WTC11 (cell line): ENCODE data around the gene GSTO2. TPM values are rescaled to one million over a fixed set of nuclear protein-coding genes. Genes with fewer than 3 reads are reported as not detected.

Source experiments
- ATAC-seq: fragments of 200-7000 bp; cut with Tn5 transposase; 2 replicates; pipeline ENCODE4 v1.10.0; 2021; ENCODE audit warnings: mild to moderate bottlenecking, moderate library complexity
- CTCF ChIA-PET: fragments of 300-600 bp; sonication (Branson Sonifier 250); formaldehyde crosslinking; loops from one replicate; lab custom pipeline; 2021; ENCODE audit warnings: antibody characterized with exemption; lab: Charles Lee
- POLR2A ChIA-PET: fragments of 350-600 bp; sonication (Branson Sonifier 250); formaldehyde crosslinking; loops from one replicate; lab custom pipeline; 2021; ENCODE audit warnings: antibody characterized with exemption; lab: Charles Lee
- DNase-seq: peaks from one replicate; pipeline ENCODE4 v3.0.0; 2021; ENCODE audit warnings: low spot score
- H3K27ac Mint-ChIP-seq: 2 replicates; pipeline ENCODE4 v1.8.0; 2021; ENCODE audit warnings: mixed read lengths
- H3K27me3 Mint-ChIP-seq: 2 replicates; pipeline ENCODE4 v1.8.0; 2021; ENCODE audit warnings: low read depth, mild to moderate bottlenecking, moderate library complexity, mixed read lengths
- H3K36me3 Mint-ChIP-seq: 2 replicates; pipeline ENCODE4 v1.8.0; 2021; ENCODE audit warnings: mixed read lengths
- H3K4me1 Mint-ChIP-seq: 2 replicates; pipeline ENCODE4 v1.8.0; 2022; ENCODE audit warnings: mixed read lengths
- H3K4me3 Mint-ChIP-seq: 2 replicates; pipeline ENCODE4 v1.8.0; 2021; ENCODE audit warnings: mild to moderate bottlenecking, moderate library complexity, mixed read lengths
- H3K9me3 Mint-ChIP-seq: 2 replicates; pipeline ENCODE4 v1.8.0; 2021; ENCODE audit warnings: mixed read lengths
- AFF4 ChIP-seq: sonication (generic); formaldehyde crosslinking; IDR thresholded peaks from 2 replicates; pipeline ENCODE4 v1.8.1; 2023; ENCODE audit warnings: mild to moderate bottlenecking, missing genetic modification reagents, borderline replicate concordance
- CBFB ChIP-seq: sonication (generic); formaldehyde crosslinking; IDR thresholded peaks from 2 replicates; pipeline ENCODE4 v1.8.1; 2022; ENCODE audit warnings: mild to moderate bottlenecking, low read depth, missing genetic modification reagents
- ETV6 ChIP-seq: sonication (generic); formaldehyde crosslinking; IDR thresholded peaks from 2 replicates; pipeline ENCODE4 v1.8.1; 2022; ENCODE audit warnings: mild to moderate bottlenecking, missing genetic modification reagents
- FOXP1 ChIP-seq: sonication (generic); formaldehyde crosslinking; IDR thresholded peaks from 2 replicates; pipeline ENCODE4 v1.8.0; 2022; ENCODE audit warnings: missing genetic modification reagents, mild to moderate bottlenecking, moderate library complexity, borderline replicate concordance
- FOXP4 ChIP-seq: sonication (generic); formaldehyde crosslinking; IDR thresholded peaks from 2 replicates; pipeline ENCODE4 v1.8.0; 2022; ENCODE audit warnings: mild to moderate bottlenecking, missing genetic modification reagents
- GABPB1 ChIP-seq: sonication (generic); formaldehyde crosslinking; IDR thresholded peaks from 2 replicates; pipeline ENCODE4 v1.8.1; 2023; ENCODE audit warnings: mild to moderate bottlenecking, missing genetic modification reagents
- JUN ChIP-seq: sonication (generic); formaldehyde crosslinking; IDR thresholded peaks from 2 replicates; pipeline ENCODE4 v1.8.0; 2023; ENCODE audit warnings: mild to moderate bottlenecking, missing genetic modification reagents
- MLX ChIP-seq: sonication (generic); formaldehyde crosslinking; IDR thresholded peaks from 2 replicates; pipeline ENCODE4 v1.8.1; 2023; ENCODE audit warnings: mild to moderate bottlenecking, missing genetic modification reagents, moderate library complexity
- RELA ChIP-seq: sonication (generic); formaldehyde crosslinking; IDR thresholded peaks from 2 replicates; pipeline ENCODE4 v1.8.1; 2022; ENCODE audit warnings: missing genetic modification reagents, mild to moderate bottlenecking, borderline replicate concordance
- RORB ChIP-seq: fragments of 250-450 bp; sonication (Bioruptor Pico); IDR thresholded peaks from 2 replicates; pipeline ENCODE4 v1.9.0; 2021; ENCODE audit warnings: mild to moderate bottlenecking
- USF1 ChIP-seq: sonication (generic); formaldehyde crosslinking; IDR thresholded peaks from 2 replicates; pipeline ENCODE4 v1.8.0; 2022; ENCODE audit warnings: mild to moderate bottlenecking, missing genetic modification reagents
- USF2 ChIP-seq: sonication (generic); formaldehyde crosslinking; IDR thresholded peaks from 2 replicates; pipeline ENCODE4 v1.8.1; 2023; ENCODE audit warnings: mild to moderate bottlenecking, missing genetic modification reagents, moderate library complexity
- ZNF317 ChIP-seq: sonication (generic); formaldehyde crosslinking; IDR thresholded peaks from 2 replicates; pipeline ENCODE4 v1.8.1; 2023; ENCODE audit warnings: low read depth, mild to moderate bottlenecking, moderate library complexity, missing genetic modification reagents, borderline replicate concordance
- total RNA-seq: library from RNA; stranded (reverse); gene quantifications from 3 replicates; pipeline ENCODE4 v1.2.3, GENCODE V29; 2021
- TF ChIP-seq, protein P1 (sequence below): sonication (generic); formaldehyde crosslinking; IDR thresholded peaks from 2 replicates; pipeline ENCODE4 v1.8.0; 2022; ENCODE audit warnings: mild to moderate bottlenecking, missing genetic modification reagents
- TF ChIP-seq, protein P2 (sequence below): sonication (generic); formaldehyde crosslinking; IDR thresholded peaks from 2 replicates; pipeline ENCODE4 v1.8.0; 2022; ENCODE audit warnings: mild to moderate bottlenecking, missing genetic modification reagents
- TF ChIP-seq, protein P3 (sequence below): sonication (generic); formaldehyde crosslinking; IDR thresholded peaks from 2 replicates; pipeline ENCODE4 v1.8.1; 2022; ENCODE audit warnings: mild to moderate bottlenecking, missing genetic modification reagents, moderate library complexity, borderline replicate concordance
- TF ChIP-seq, protein P4 (sequence below): sonication (generic); formaldehyde crosslinking; conservative IDR thresholded peaks from 2 replicates; pipeline ENCODE4 v1.8.1; 2022; ENCODE audit warnings: mild to moderate bottlenecking, missing genetic modification reagents
- TF ChIP-seq, protein P5 (sequence below): fragments of 250-450 bp; sonication (Bioruptor Pico); IDR thresholded peaks from 2 replicates; pipeline ENCODE4 v1.9.0; 2021; ENCODE audit warnings: moderate library complexity, mild to moderate bottlenecking, inconsistent platforms, borderline replicate concordance

GSTO2 gene
- total RNA-seq, 1 experiment from 2014 or later, result 10.7 TPM

- no peak for TF ChIP-seq MLX (CRISPR knock-in tag)
- no peak for TF ChIP-seq GABPB1 (CRISPR knock-in tag)
- TF ChIP-seq, protein P1, sequence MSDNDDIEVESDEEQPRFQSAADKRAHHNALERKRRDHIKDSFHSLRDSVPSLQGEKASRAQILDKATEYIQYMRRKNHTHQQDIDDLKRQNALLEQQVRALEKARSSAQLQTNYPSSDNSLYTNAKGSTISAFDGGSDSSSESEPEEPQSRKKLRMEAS (CRISPR knock-in tag), result no peak
- TF ChIP-seq FOXP1 (CRISPR knock-in tag), result no peak
- TF ChIP-seq USF2 (CRISPR knock-in tag), result no peak
- TF ChIP-seq, protein P2, sequence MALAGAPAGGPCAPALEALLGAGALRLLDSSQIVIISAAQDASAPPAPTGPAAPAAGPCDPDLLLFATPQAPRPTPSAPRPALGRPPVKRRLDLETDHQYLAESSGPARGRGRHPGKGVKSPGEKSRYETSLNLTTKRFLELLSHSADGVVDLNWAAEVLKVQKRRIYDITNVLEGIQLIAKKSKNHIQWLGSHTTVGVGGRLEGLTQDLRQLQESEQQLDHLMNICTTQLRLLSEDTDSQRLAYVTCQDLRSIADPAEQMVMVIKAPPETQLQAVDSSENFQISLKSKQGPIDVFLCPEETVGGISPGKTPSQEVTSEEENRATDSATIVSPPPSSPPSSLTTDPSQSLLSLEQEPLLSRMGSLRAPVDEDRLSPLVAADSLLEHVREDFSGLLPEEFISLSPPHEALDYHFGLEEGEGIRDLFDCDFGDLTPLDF (CRISPR knock-in tag), result no peak
- no peak for TF ChIP-seq RELA (CRISPR knock-in tag)
- TF ChIP-seq FOXP4 (CRISPR knock-in tag), result no peak
- TF ChIP-seq USF1, result no peak
- no peak for TF ChIP-seq ZNF317 (CRISPR knock-in tag)
Observed at GRCh38 chr10:104223304-104223703, 45.7 kb upstream of the GSTO2 start (continued).

DNA sequence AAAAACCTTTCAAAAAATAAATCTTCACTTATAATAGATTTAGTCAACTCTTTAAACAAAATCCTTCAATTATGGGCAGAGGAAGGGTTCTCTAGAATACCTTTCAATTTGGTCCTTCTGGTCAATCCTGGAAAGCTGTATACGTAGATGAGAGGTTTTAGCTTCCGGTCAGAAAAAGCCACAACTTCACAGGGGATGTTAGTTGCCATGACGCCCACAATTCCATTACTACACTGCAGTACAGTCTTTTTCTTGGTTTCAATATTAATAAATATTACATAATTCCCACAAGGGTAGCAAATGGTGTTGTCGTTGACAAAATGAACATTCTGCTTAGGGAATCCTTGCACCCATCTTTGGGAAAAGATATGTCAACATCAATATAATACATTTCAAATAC is 38.5 kb upstream of the GSTO2 start:
- Mint-ChIP-seq H3K9me3 (peaks cover 19% of the 10 kb centered on the region), H3K27ac (no peak overlapping the region), H3K4me3 (peak overlapping the region; percentile 84; the same call in 1 of the 2 replicates), H3K27me3 (peaks cover 13% of the 10 kb centered on the region), H3K4me1 (peaks cover 8% of the 10 kb centered on the region; the same call in 1 of the 2 replicates), H3K36me3 (peaks cover 8% of the 10 kb centered on the region; the same call in 1 of the 2 replicates)
- CTCF ChIA-PET, result interaction anchor here (1.2 kb wide), 1 partner anchor 44 kb away, joined by 3 read pairs; no protein-coding TSS in a partner anchor
- DNase-seq (no peak), ATAC-seq (no peak)
- POLR2A ChIA-PET, result no interaction called here
- TF ChIP-seq USF2 (CRISPR knock-in tag) (no peak), CBFB (no peak), RORB (CRISPR knock-in tag) (no peak), JUN (CRISPR knock-in tag) (no peak), AFF4 (CRISPR knock-in tag) (no peak), ETV6 (CRISPR knock-in tag) (no peak)
- TF ChIP-seq, protein P3, sequence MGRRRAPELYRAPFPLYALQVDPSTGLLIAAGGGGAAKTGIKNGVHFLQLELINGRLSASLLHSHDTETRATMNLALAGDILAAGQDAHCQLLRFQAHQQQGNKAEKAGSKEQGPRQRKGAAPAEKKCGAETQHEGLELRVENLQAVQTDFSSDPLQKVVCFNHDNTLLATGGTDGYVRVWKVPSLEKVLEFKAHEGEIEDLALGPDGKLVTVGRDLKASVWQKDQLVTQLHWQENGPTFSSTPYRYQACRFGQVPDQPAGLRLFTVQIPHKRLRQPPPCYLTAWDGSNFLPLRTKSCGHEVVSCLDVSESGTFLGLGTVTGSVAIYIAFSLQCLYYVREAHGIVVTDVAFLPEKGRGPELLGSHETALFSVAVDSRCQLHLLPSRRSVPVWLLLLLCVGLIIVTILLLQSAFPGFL, result no peak
- TF ChIP-seq, protein P4, sequence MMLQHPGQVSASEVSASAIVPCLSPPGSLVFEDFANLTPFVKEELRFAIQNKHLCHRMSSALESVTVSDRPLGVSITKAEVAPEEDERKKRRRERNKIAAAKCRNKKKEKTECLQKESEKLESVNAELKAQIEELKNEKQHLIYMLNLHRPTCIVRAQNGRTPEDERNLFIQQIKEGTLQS (CRISPR knock-in tag), result no peak
- TF ChIP-seq, protein P5, sequence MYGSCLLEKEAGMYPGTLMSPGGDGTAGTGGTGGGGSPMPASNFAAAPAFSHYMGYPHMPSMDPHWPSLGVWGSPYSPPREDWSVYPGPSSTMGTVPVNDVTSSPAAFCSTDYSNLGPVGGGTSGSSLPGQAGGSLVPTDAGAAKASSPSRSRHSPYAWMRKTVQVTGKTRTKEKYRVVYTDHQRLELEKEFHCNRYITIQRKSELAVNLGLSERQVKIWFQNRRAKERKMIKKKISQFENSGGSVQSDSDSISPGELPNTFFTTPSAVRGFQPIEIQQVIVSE (CRISPR knock-in tag), result no peak
